ENCODE measurements around the gene DMRT1. TPM values are rescaled to one million over a fixed set of nuclear protein-coding genes. Genes with fewer than 3 reads are reported as not detected.
A peak's percentile ranks its signal among the peaks of the same experiment; 100 is the strongest.

The DMRT1 gene
- total RNA-seq, result not detected
- not detected for polyA plus RNA-seq
- long read RNA-seq, donor 1, result 0 reads
- long read RNA-seq, donor 2, result 0 reads
- long read RNA-seq, donor 3, result 0 reads

GRCh38 chr9:841371-842209, at the start of gene DMRT1:
DMRT1 (plus strand) TSS chr9:841697; CDS start chr9:841839, 142 bp downstream.
- Histone ChIP-seq H3K4me1 (peaks cover 0 to 21% (median 0%) of the 10 kb centered on the region in 12 donors), H3K27me3 (peaks cover 31 to 82% (median 56%) of the 10 kb centered on the region in 9 donors), H3K4me3 (peak within 1 kb of the TSS in 1 of 12 donors; percentile 17), H3K27ac (no peak within 1 kb of the TSS), H3K9me3 (no peaks in the 10 kb centered on the region), H3K36me3 (no peaks in the 10 kb centered on the region)
- TF ChIP-seq POLR2A (IDR thresholded peaks at IDR 0.05) (no peak), CTCF (IDR thresholded peaks at IDR 0.05) (no peak)
- intact Hi-C loops (cut with DNase I), result no loop called here
- ATAC-seq, result peak in 1 of 4 donors; percentile 27
- WGBS, 4 donors, result 2% methylated on average over 29 to 84 of the region's 84 CpGs
- DNase-seq, result no peak

DNA sequence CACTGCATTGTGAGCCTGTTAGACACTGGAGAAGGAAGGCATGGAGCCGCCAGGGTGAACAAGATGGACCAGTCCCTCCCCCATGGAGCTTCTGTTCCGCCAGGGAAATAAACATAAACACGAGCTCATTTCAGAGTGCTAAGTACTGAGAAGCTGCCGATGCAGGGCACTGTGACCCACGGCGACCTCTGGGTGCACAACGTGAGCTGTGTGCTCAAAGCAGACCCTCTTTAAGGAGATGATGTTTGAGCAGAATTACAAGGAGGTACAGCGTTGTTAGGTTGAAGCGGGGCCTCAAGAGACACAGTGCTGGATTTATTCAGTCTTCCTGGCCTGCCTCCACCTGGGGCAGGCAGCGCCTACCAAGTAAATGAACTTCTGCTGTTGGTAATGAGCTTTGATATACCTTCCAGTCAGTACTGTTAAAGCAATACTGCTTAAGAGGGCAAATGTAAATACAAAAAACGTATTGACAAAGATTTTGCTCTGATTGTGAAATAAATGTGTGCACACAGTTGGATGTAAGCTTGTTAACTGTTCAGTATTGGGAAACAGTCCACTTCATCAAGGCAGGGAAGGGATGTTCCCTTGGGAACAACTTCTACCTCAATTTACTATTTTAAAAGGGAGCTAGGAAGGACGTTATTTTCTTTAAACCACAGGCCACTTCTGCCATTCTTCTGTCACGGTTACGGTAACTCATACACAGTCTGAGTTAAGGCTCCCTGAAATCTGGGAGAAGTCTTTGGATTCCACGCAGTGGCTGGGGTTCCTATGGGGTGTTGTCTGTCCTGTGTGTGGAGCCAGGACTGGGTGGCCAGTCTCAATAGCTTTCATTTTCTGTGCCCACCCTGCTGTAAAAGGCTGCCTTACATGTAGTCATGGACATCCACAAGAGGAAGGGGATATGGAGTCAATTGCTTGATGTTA, 48.9 kb upstream of the DMRT1 start:
- ATAC-seq, result no peak
- Histone ChIP-seq H3K9me3 (peaks cover 0 to 3% (median 0%) of the 10 kb centered on the region in 12 donors), H3K27ac (no peak overlapping the region), H3K4me3 (no peak overlapping the region), H3K36me3 (no peaks in the 10 kb centered on the region), H3K27me3 (peaks cover 0 to 4% (median 0%) of the 10 kb centered on the region in 9 donors), H3K4me1 (no peaks in the 10 kb centered on the region)
- TF ChIP-seq POLR2A (IDR thresholded peaks at IDR 0.05) (no peak), CTCF (IDR thresholded peaks at IDR 0.05) (no peak)
- intact Hi-C loops (cut with DNase I), result loop anchor here in 1 of 10 donors (10.0 kb wide), 1 partner anchor 398 kb away; no protein-coding TSS in a partner anchor
- DNase-seq, result no peak
- 77 to 82% (median 81%) methylated on average over 12 to 15 of the region's 15 CpGs for WGBS, 4 donors

GRCh38 chr9:794386-794785, 47.1 kb upstream of the DMRT1 start:
- Histone ChIP-seq H3K27ac (no peak overlapping the region), H3K9me3 (peaks cover 0 to 3% (median 0%) of the 10 kb centered on the region in 12 donors), H3K36me3 (no peaks in the 10 kb centered on the region), H3K27me3 (peaks cover 0 to 4% (median 0%) of the 10 kb centered on the region in 9 donors), H3K4me1 (no peaks in the 10 kb centered on the region), H3K4me3 (no peak overlapping the region)
- intact Hi-C loops (cut with DNase I), result loop anchor here in 1 of 10 donors (10.0 kb wide), 1 partner anchor 400 kb away; no protein-coding TSS in a partner anchor
- no peak for DNase-seq
- WGBS, 4 donors, result 82 to 93% (median 88%) methylated on average over 2 of the region's 2 CpGs
- ATAC-seq, result no peak
- TF ChIP-seq POLR2A (IDR thresholded peaks at IDR 0.05) (no peak), CTCF (IDR thresholded peaks at IDR 0.05) (no peak)

Data from heart left ventricle (tissue), 16 donors.